HL-60 (cell line): Measurements from ENCODE around the gene EFCAB6.

ENCODE experiments used
- DNase-seq, 2 experiments: peaks; one replicate each; pipeline ENCODE4 v3.0.0-alpha.2; 2010 to 2020; ENCODE audit warnings: low read depth in 1 of 2, low spot score in 1 of 2
- H3K27ac ChIP-seq: fragments of 250-450 bp; sonication (Bioruptor Pico); replicated peaks from 2 replicates; pipeline ENCODE4 v1.5.1; 2020; ENCODE audit warnings: mild to moderate bottlenecking, moderate library complexity
- H3K27me3 ChIP-seq: fragments of 250-450 bp; sonication (Bioruptor Pico); 2 replicates; pipeline ENCODE4 v1.5.1; 2021; ENCODE audit warnings: mild to moderate bottlenecking, moderate library complexity; ENCODE audit not compliant: insufficient read depth, poor library complexity, severe bottlenecking
- H3K4me3 ChIP-seq: replicated peaks from 2 replicates; pipeline ENCODE4 v1.5.1; 2011; ENCODE audit warnings: mild to moderate bottlenecking, control low read depth, low read length; ENCODE audit not compliant: insufficient read depth
- GABPA ChIP-seq: IDR thresholded peaks from 2 replicates; pipeline ENCODE4 v1.6.1; 2012; ENCODE audit warnings: low read depth
- POLR2AphosphoS5 ChIP-seq: IDR thresholded peaks from 2 replicates; pipeline ENCODE4 v1.6.1; 2012; ENCODE audit warnings: low read depth
- SPI1 ChIP-seq: IDR thresholded peaks from 2 replicates; pipeline ENCODE4 v1.6.1; 2012; ENCODE audit warnings: low read depth, mild to moderate bottlenecking, borderline replicate concordance
- TF ChIP-seq, protein P1 (sequence below): IDR thresholded peaks from 2 replicates; pipeline ENCODE4 v1.6.1; 2012; ENCODE audit warnings: low read depth; ENCODE audit not compliant: insufficient replicate concordance
- TF ChIP-seq, protein P2 (sequence below): IDR thresholded peaks from one replicate; pipeline ENCODE4 v1.5.1; 2011; ENCODE audit warnings: low read length, control low read depth, inconsistent platforms; ENCODE audit not compliant: insufficient read depth

The EFCAB6 gene

DNA sequence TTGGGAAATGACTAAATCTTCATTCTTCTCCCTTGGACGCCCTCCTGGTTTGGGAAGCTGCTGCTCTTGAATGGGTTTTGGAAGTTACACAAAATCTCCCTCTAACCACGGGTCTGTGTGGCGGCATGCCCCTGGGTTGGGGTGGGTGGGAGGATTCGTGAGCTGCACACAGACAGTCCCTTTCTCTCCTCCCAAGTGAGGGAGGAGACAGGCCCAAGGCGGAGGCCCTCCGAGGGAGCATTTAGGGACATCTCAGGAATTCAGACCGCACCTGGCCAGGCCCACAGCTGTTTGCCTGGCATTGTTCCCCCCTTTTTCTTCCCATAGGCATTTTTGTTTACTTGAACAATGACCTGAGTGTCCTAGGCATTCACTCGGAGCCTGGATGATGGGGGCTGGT lies 306.2 kb downstream of the EFCAB6 start:
- Histone ChIP-seq H3K27me3 (no peaks in the 10 kb centered on the region), H3K27ac (no peak overlapping the region), H3K4me3 (no peak overlapping the region)
- TF ChIP-seq GABPA (no peak), SPI1 (no peak), POLR2AphosphoS5 (no peak)
- TF ChIP-seq, protein P1, sequence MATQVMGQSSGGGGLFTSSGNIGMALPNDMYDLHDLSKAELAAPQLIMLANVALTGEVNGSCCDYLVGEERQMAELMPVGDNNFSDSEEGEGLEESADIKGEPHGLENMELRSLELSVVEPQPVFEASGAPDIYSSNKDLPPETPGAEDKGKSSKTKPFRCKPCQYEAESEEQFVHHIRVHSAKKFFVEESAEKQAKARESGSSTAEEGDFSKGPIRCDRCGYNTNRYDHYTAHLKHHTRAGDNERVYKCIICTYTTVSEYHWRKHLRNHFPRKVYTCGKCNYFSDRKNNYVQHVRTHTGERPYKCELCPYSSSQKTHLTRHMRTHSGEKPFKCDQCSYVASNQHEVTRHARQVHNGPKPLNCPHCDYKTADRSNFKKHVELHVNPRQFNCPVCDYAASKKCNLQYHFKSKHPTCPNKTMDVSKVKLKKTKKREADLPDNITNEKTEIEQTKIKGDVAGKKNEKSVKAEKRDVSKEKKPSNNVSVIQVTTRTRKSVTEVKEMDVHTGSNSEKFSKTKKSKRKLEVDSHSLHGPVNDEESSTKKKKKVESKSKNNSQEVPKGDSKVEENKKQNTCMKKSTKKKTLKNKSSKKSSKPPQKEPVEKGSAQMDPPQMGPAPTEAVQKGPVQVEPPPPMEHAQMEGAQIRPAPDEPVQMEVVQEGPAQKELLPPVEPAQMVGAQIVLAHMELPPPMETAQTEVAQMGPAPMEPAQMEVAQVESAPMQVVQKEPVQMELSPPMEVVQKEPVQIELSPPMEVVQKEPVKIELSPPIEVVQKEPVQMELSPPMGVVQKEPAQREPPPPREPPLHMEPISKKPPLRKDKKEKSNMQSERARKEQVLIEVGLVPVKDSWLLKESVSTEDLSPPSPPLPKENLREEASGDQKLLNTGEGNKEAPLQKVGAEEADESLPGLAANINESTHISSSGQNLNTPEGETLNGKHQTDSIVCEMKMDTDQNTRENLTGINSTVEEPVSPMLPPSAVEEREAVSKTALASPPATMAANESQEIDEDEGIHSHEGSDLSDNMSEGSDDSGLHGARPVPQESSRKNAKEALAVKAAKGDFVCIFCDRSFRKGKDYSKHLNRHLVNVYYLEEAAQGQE = no peak
- TF ChIP-seq, protein P2, sequence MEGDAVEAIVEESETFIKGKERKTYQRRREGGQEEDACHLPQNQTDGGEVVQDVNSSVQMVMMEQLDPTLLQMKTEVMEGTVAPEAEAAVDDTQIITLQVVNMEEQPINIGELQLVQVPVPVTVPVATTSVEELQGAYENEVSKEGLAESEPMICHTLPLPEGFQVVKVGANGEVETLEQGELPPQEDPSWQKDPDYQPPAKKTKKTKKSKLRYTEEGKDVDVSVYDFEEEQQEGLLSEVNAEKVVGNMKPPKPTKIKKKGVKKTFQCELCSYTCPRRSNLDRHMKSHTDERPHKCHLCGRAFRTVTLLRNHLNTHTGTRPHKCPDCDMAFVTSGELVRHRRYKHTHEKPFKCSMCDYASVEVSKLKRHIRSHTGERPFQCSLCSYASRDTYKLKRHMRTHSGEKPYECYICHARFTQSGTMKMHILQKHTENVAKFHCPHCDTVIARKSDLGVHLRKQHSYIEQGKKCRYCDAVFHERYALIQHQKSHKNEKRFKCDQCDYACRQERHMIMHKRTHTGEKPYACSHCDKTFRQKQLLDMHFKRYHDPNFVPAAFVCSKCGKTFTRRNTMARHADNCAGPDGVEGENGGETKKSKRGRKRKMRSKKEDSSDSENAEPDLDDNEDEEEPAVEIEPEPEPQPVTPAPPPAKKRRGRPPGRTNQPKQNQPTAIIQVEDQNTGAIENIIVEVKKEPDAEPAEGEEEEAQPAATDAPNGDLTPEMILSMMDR = no peak
- no peak for DNase-seq

DNA sequence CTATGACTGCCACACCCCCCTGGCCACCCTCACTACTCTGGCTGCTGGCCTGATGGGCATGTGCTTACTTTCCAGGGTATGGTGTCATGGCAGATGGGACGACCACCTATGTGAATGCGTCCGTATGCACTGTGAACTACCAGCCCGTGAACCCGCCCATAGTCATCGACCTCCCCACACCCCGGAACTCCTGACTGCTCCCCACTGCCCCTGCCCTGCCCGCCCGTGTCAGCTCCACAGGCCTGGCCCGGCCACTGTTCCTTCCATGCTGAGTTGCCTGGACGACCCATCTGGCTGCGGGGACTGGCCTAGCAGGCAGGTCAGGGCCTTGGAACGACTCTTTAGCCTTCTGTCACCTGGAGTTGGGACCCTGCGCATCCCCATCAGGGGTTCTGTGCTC lies 306.7 kb downstream of the EFCAB6 start:
- no peaks in the 10 kb centered on the region for H3K27me3 ChIP-seq
- no peak for DNase-seq
- no peak overlapping the region for H3K4me3 ChIP-seq
- TF ChIP-seq, protein P1 = no peak
- TF ChIP-seq, protein P2 = no peak
- no peak for TF ChIP-seq POLR2AphosphoS5
- TF ChIP-seq GABPA = no peak
- TF ChIP-seq SPI1 = no peak
- H3K27ac ChIP-seq = no peak overlapping the region

DNA sequence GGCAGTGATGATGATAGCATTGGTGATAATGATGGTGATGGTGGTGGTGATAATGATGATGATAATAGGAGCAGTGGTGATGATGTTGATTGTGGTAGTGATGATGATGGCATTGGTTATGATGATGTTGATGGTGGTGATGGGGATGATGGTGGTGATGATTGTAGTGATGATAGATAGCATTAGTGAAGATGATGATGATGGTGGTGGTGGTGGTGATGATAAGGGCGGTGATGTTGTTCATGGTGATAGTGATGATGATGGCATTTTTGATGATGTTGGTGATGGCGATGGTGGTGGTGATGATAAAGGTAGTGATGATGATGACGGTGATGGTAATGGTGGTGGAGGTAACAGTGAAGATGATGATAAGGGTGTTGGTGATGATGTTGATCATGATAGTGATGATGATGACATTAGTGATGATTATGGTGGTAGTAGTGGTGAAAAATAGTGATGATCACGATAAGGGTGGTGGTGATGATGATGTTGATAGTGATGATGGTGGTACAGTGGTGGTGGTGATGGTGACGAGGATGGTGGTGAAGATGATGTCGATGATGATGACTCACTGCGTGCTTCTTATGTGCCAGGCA lies 307.3 kb downstream of the EFCAB6 start:
- TF ChIP-seq POLR2AphosphoS5 (no peak), GABPA (no peak)
- TF ChIP-seq, protein P2 = no peak
- Histone ChIP-seq H3K4me3 (no peak overlapping the region), H3K27ac (no peak overlapping the region), H3K27me3 (no peaks in the 10 kb centered on the region)
- DNase-seq = no peak

DNA sequence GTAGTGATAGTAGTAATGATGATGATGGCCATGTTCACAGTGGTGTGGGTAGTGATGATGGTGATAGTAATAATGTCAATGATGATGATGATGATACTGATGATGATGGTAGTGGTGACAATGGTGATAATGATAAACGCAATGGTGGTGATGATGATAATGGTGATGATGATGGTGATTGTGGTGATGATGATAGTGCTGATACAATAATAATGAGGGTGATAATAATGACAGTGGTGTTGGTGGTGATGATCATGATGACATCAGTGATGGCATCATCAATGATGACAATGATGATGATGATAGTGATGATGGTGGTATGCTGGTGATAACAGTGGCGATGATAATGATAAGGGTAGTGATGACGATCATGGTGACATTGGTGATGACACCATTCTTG lies 308.0 kb downstream of the EFCAB6 start:
- no peaks in the 10 kb centered on the region for H3K27me3 ChIP-seq
- DNase-seq = no peak
- TF ChIP-seq POLR2AphosphoS5 (no peak), GABPA (no peak), SPI1 (no peak)
- TF ChIP-seq, protein P1 = no peak
- TF ChIP-seq, protein P2 = no peak
- H3K4me3 ChIP-seq = no peak overlapping the region
- H3K27ac ChIP-seq = no peak overlapping the region
